GM19372 (cell line): ENCODE results near the gene TTLL11.
"Not testable (repeated sequence)": the region's sequence is repeated elsewhere in the genome, so short reads cannot be mapped to it uniquely, and the experiment has no call there.

Source experiments
- ATAC-seq: cut with Tn5 transposase; IDR thresholded peaks from one replicate; pipeline ENCODE4 v1.9.1; 2021; ENCODE audit warnings: mild to moderate bottlenecking, low read depth, moderate library complexity; ENCODE audit not compliant: unreplicated experiment

Gene TTLL11

GRCh38 chr9:122087406-122088200 is 5.5 kb downstream of the TTLL11 start:
- no peak for ATAC-seq

- no peak for ATAC-seq
Observed at GRCh38 chr9:122086873-122087272, 6.2 kb downstream of the TTLL11 start.

GRCh38 chr9:122085260-122085659 is 7.8 kb downstream of the TTLL11 start:
- no peak for ATAC-seq

GRCh38 chr9:122084026-122084675 is 9.0 kb downstream of the TTLL11 start:
- ATAC-seq: no peak

- ATAC-seq: no peak
Observed at GRCh38 chr9:122080986-122081385, 12.1 kb downstream of the TTLL11 start.

GRCh38 chr9:122078557-122078956 is 14.6 kb downstream of the TTLL11 start:
- ATAC-seq: no peak

GRCh38 chr9:122076773-122077172 is 16.3 kb downstream of the TTLL11 start:
- no peak for ATAC-seq

- ATAC-seq: no peak
Observed at GRCh38 chr9:122076117-122076516, 17.0 kb downstream of the TTLL11 start.

GRCh38 chr9:122075135-122076030 is 17.7 kb downstream of the TTLL11 start:
- no peak for ATAC-seq

GRCh38 chr9:122071715-122072114 is 21.4 kb downstream of the TTLL11 start:
- no peak for ATAC-seq

GRCh38 chr9:122070728-122071515 is 22.2 kb downstream of the TTLL11 start:
- no peak for ATAC-seq

- ATAC-seq: not testable (repeated sequence)
Observed at GRCh38 chr9:122066680-122067079, 26.4 kb downstream of the TTLL11 start.

- ATAC-seq: no peak
Observed at GRCh38 chr9:122065923-122066629, 27.0 kb downstream of the TTLL11 start.

GRCh38 chr9:122060481-122060880 is 32.6 kb downstream of the TTLL11 start:
- ATAC-seq: no peak

GRCh38 chr9:122059955-122060324 is 33.2 kb downstream of the TTLL11 start:
- ATAC-seq: no peak

- ATAC-seq: no peak
Observed at GRCh38 chr9:122059214-122059954, 33.7 kb downstream of the TTLL11 start.

- no peak for ATAC-seq
Observed at GRCh38 chr9:122058709-122059108, 34.4 kb downstream of the TTLL11 start.

- no peak for ATAC-seq
Observed at GRCh38 chr9:122058051-122058450, 35.1 kb downstream of the TTLL11 start.

GRCh38 chr9:122057211-122057610 is 35.9 kb downstream of the TTLL11 start:
- no peak for ATAC-seq
